22Rv1 (cell line): Measurements from ENCODE around the gene UPK2.

Experiments
- CTCF ChIP-seq: fragments of 450-650 bp; IDR thresholded peaks from 2 replicates; pipeline ENCODE4 v1.5.1; 2017; ENCODE audit warnings: mild to moderate bottlenecking
- ZFX ChIP-seq: fragments of 450-650 bp; IDR thresholded peaks from 2 replicates; pipeline ENCODE4 v1.6.1; 2017; ENCODE audit warnings: antibody characterized with exemption, borderline replicate concordance

DNA sequence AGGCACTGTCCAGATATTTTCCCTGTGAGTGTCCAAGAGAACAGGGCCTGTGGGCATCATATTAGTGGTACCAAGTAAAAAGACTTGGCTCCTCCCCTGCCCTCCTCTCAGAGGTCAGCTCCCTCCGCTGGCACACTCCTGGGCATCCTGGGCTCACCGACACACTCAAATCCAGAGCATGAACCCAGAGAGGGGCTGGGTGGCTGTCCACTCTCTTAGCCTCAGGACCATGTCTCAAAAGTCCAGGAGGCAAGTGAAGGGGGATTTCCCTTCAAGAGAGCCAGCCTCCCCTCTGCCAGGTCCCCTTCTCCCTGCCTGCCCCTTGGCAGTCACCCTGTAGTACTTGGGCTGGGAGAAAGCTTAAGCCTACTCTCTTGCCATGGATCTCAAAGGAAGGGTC is 40.7 kb upstream of the UPK2 start:
- TF ChIP-seq CTCF (no peak), ZFX (no peak)
